GM18511 (cell line): ENCODE measurements around the gene HS6ST3.

Source experiments
- ATAC-seq: cut with Tn5 transposase; IDR thresholded peaks from one replicate; pipeline ENCODE4 v1.9.1; 2021; ENCODE audit warnings: mild to moderate bottlenecking, moderate library complexity; ENCODE audit not compliant: unreplicated experiment

The HS6ST3 gene

GRCh38 chr13:96690998-96691397, 601.1 kb downstream of the HS6ST3 start:
- ATAC-seq: no peak

GRCh38 chr13:96696389-96696900, 606.5 kb downstream of the HS6ST3 start:
- ATAC-seq: no peak

GRCh38 chr13:96700657-96701056, 610.8 kb downstream of the HS6ST3 start:
- ATAC-seq: no peak

- ATAC-seq: no peak
Observed at GRCh38 chr13:96707146-96707545, 617.2 kb downstream of the HS6ST3 start.

DNA sequence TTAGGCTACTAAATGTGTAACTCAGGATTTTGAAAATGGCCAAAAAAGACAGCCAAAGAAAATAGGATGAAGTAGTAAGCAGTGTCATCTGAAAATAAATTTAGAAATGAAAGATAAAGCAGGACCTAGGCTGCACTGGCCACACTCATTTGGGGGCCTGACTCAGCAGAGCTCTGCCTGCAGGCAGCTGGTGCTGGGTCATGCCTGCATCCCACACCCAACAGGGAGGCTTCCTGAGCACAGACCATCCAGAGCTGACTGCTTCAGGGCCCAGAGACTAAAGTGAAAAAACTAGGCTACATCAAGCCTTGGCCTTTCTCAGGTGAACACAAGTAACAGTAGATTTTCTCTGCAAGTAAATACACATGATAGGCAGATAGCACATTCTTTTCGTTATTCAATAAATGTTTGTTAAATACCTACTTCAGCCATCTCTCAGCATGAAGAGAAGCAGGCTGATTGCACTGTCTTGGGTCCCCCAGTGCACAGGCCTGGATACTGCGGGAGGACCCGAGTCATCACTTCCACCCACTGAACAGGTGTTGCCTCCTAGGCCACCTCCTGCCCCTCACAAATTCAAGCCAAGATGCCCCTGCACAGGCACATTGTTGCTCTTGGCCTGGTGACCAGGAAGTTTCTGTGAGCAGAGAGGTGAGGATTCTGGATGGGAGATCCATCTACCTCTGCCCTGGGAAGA, 620.4 kb downstream of the HS6ST3 start:
- ATAC-seq: no peak

GRCh38 chr13:96720446-96720845, 630.5 kb downstream of the HS6ST3 start:
- ATAC-seq: no peak

- no peak for ATAC-seq
Observed at GRCh38 chr13:96726651-96727050, 636.7 kb downstream of the HS6ST3 start.

GRCh38 chr13:96728463-96728862, 638.6 kb downstream of the HS6ST3 start:
- no peak for ATAC-seq

DNA sequence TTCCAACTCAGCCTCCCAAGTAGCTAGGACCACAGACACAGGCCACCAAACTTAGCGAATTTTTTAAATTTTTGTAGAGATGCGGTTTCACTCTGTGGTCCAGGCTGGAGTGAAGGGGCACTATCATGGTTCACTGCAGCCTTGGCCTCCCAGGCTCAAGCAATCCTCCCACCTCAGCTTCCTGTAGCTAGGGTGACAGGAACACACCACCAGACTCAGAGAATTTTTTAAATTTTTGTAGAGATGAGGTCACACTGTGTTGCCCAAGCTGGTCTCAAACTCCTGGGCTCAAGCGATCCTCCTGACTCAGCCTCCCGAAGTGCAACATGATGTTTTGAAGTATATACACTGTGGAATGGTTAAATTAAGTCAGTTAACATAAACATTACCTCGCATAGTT, 640.8 kb downstream of the HS6ST3 start:
- no peak for ATAC-seq

DNA sequence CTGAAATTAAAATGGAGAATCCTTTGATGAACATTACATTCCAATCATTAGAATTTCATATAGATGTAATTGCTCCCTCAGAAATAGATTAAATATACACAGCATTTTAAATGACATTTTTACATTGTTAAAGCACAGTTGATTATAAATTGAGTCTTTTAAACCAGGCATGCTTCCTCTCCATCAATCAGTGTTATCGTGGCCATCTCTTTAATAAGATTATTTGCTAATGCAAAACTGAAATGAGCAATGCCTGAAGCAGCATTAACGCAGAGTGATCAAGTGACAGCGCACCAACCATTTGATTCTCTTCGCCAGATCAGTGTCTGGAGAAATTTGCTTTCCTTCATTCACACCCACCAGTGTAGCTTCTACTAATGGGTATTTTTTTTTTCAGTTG, 644.6 kb downstream of the HS6ST3 start:
- no peak for ATAC-seq

- ATAC-seq: no peak
Observed at GRCh38 chr13:96741779-96742178, 651.9 kb downstream of the HS6ST3 start.

GRCh38 chr13:96743296-96744089, 653.6 kb downstream of the HS6ST3 start:
- ATAC-seq: no peak

- ATAC-seq: no peak
Observed at GRCh38 chr13:96744367-96745331, 654.7 kb downstream of the HS6ST3 start.

GRCh38 chr13:96746886-96747285, 657.0 kb downstream of the HS6ST3 start:
- ATAC-seq: no peak

DNA sequence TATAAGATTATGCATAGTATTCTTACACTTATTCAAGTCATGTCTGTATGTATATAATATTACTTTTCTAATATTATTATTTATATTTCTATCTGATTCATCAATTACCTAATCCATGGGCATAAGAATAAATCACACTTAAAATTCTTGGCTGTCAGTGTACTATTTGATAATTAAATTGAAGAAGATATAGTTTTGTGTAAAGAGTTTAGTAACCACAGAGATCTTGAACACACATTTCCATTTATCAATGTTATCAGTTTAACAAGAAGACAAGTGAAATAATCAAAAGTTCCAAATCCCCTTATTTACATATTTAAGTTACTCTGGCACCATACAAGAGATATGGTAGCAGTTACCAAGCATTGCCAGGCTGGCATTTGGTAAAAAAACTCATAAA, 659.9 kb downstream of the HS6ST3 start:
- no peak for ATAC-seq

GRCh38 chr13:96751089-96751488, 661.2 kb downstream of the HS6ST3 start:
- no peak for ATAC-seq

DNA sequence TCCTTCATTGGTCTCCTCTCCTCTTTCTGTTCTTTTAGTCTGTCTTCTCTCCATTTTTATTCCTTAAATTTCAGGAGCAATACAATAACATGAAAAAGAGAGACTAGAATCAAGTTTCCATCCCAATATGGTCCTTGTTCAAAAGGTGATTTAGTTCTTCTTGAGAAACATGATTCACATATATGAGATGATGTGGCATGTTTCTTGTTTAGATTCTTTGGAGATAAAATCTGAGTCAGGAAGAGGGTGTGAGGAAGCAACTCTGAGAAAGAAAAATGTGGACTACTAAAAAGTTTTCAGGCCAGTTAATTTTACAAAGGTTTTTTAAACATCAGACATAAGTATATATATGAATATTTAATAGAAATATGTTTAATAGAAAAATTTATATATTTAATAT, 673.0 kb downstream of the HS6ST3 start:
- ATAC-seq: no peak

GRCh38 chr13:96766306-96766705, 676.4 kb downstream of the HS6ST3 start:
- ATAC-seq: no peak

DNA sequence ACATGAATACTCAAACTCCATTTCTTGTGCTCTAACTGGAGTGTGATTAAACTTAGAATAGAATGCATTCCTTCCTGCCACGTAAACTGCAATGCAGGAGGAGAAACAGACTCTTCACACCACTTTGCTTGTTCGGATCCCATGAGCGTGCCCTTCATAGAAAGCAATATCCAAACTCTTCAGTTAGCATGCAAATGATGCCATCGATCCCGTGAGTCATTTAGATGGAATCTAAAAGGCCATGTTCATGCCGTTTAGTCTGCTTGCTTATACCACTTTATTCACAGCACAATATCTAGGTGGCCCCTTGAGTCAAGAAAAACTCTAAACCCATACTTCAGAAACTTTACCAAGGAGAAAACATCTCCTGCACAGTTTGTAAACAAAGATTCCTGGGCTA, 678.6 kb downstream of the HS6ST3 start:
- ATAC-seq: no peak

GRCh38 chr13:96769874-96770273, 680.0 kb downstream of the HS6ST3 start:
- ATAC-seq: no peak
